CD14-positive monocyte (primary cell): ENCODE data around the gene CD28. TPM values are rescaled to one million over a fixed set of nuclear protein-coding genes. Genes with fewer than 3 reads are reported as not detected.

Experiments
- DNase-seq, 3 donors: peaks; one replicate each; pipeline ENCODE4 v3.0.0-alpha.2; 2011 to 2022
- H2AFZ ChIP-seq: 2 replicates; pipeline ENCODE4 v1.6.0; 2012; ENCODE audit warnings: mild to moderate bottlenecking, low read depth, low read length, inconsistent platforms; ENCODE audit not compliant: insufficient read depth, poor library complexity, severe bottlenecking
- H3K27ac ChIP-seq, 2 donors: 1 replicate in 1 of 2; 2 replicates in 1 of 2; pipeline ENCODE4 v1.5.1; 2012 to 2013; ENCODE audit warnings: low read length in 2 of 2, control low read depth in 1 of 2, inconsistent platforms in 1 of 2, low read depth in 1 of 2, mild to moderate bottlenecking in 1 of 2
- H3K27me3 ChIP-seq, 2 donors: one replicate each; pipeline versions ENCODE4 v1.6.0 to v1.6.1; 2011 to 2013; ENCODE audit warnings: low read length in 2 of 2; ENCODE audit not compliant: control insufficient read depth in 2 of 2, insufficient read depth in 2 of 2
- H3K36me3 ChIP-seq, 2 donors: replicated peaks in 1 of 2; 1 replicate in 1 of 2; 2 replicates in 1 of 2; pipeline versions ENCODE4 v1.5.1 to v1.6.1; 2012 to 2013; ENCODE audit warnings: low read length in 2 of 2, control low read depth in 1 of 2, inconsistent platforms in 1 of 2, mild to moderate bottlenecking in 1 of 2; ENCODE audit not compliant: insufficient read depth in 2 of 2, control insufficient read depth in 1 of 2
- H3K4me1 ChIP-seq, 2 donors: 1 replicate in 1 of 2; 2 replicates in 1 of 2; pipeline versions ENCODE4 v1.5.1 to v1.6.1; 2012 to 2013; ENCODE audit warnings: low read length in 2 of 2, control low read depth in 1 of 2, inconsistent platforms in 1 of 2, mild to moderate bottlenecking in 1 of 2, moderate library complexity in 1 of 2; ENCODE audit not compliant: insufficient read depth in 2 of 2, control insufficient read depth in 1 of 2
- H3K4me2 ChIP-seq: replicated peaks from 2 replicates; pipeline ENCODE3; 2012; ENCODE audit warnings: low read length, moderate library complexity, mild to moderate bottlenecking; ENCODE audit not compliant: poor library complexity, severe bottlenecking; ENCODE audit errors: extremely low read depth
- H3K4me3 ChIP-seq, 3 experiments: fragments of 200-600 bp in 1 of 3; sonication (generic) in 1 of 3; replicated peaks in 1 of 3; 1 replicate in 2 of 3; 2 replicates in 1 of 3; pipeline ENCODE4 v1.5.1; 2011 to 2013; ENCODE audit warnings: low read length in 3 of 3, mild to moderate bottlenecking in 3 of 3, control low read depth in 2 of 3, low read depth in 2 of 3, inconsistent platforms in 1 of 3, moderate library complexity in 1 of 3
- H3K79me2 ChIP-seq: 2 replicates; pipeline ENCODE4 v1.6.0; 2012; ENCODE audit warnings: mild to moderate bottlenecking, control low read depth, inconsistent platforms, low read length, moderate library complexity; ENCODE audit not compliant: insufficient read depth
- H3K9ac ChIP-seq: 2 replicates; pipeline ENCODE4 v1.6.0; 2017; ENCODE audit warnings: low read length, mild to moderate bottlenecking; ENCODE audit not compliant: insufficient read depth, poor library complexity, severe bottlenecking
- H3K9me3 ChIP-seq, 2 donors: replicated peaks in 1 of 2; 1 replicate in 1 of 2; 2 replicates in 1 of 2; pipeline versions ENCODE4 v1.5.1 to v1.6.1; 2012 to 2013; ENCODE audit warnings: low read length in 2 of 2, control low read depth in 1 of 2; ENCODE audit not compliant: control insufficient read depth in 1 of 2, insufficient read depth in 1 of 2
- H4K20me1 ChIP-seq: 2 replicates; pipeline ENCODE4 v1.6.0; 2012; ENCODE audit warnings: mild to moderate bottlenecking, low read length, control low read depth, moderate library complexity; ENCODE audit not compliant: insufficient read depth
- H3K27ac Mint-ChIP-seq, 7 donors: one replicate each; pipeline ENCODE4 v1.8.0; 2020; ENCODE audit warnings: mild to moderate bottlenecking in 7 of 7, mixed read lengths in 7 of 7, moderate library complexity in 6 of 7, inconsistent platforms in 2 of 7
- H3K27me3 Mint-ChIP-seq, 3 donors: one replicate each; pipeline ENCODE4 v1.8.0; 2021 to 2022; ENCODE audit warnings: low read depth in 3 of 3, mild to moderate bottlenecking in 3 of 3, mixed read lengths in 3 of 3, moderate library complexity in 3 of 3, inconsistent platforms in 1 of 3
- H3K36me3 Mint-ChIP-seq, 2 donors: one replicate each; pipeline ENCODE4 v1.8.0; 2020; ENCODE audit warnings: mixed read lengths in 2 of 2, inconsistent platforms in 1 of 2, mild to moderate bottlenecking in 1 of 2
- H3K4me1 Mint-ChIP-seq: one replicate; pipeline ENCODE4 v1.8.0; 2020; ENCODE audit warnings: mild to moderate bottlenecking, mixed read lengths
- H3K4me3 Mint-ChIP-seq, 2 donors: one replicate each; pipeline ENCODE4 v1.8.0; 2020; ENCODE audit warnings: mild to moderate bottlenecking in 2 of 2, mixed read lengths in 2 of 2, moderate library complexity in 1 of 2
- H3K9me3 Mint-ChIP-seq, 7 donors: one replicate each; pipeline ENCODE4 v1.8.0; 2020 to 2022; ENCODE audit warnings: mixed read lengths in 7 of 7, mild to moderate bottlenecking in 6 of 7, moderate library complexity in 6 of 7, inconsistent platforms in 2 of 7
- CTCF ChIP-seq: fragments of 200-600 bp; IDR thresholded peaks from one replicate; pipeline ENCODE4 v1.8.0; 2022; ENCODE audit warnings: antibody characterized with exemption, mild to moderate bottlenecking
- WGBS: methylation state at CpG from one replicate; pipeline ENCODE4 v1.1.5; 2013; ENCODE audit warnings: missing lambda C conversion rate; ENCODE audit not compliant: insufficient coverage; 5-methylcytosine and 5-hydroxymethylcytosine counted together
- intact Hi-C, 2 donors: fragments of 100-400 bp; cut with micrococcal nuclease; formaldehyde crosslinking; loops; one replicate each; pipeline versions ENCODE4 v1.15.0 to v1.15.1; 2023
- polyA plus RNA-seq, 3 donors: library from polyadenylated mRNA; depleted of rRNA in 1 of 3; unstranded in 2 of 3; stranded (reverse) in 1 of 3; fragments of 300-500 nt in 2 of 3; fragments of >200 nt in 1 of 3; fragmentation: Illumina TruSeq in 2 of 3; gene quantifications; 1 replicate in 2 of 3; 2 replicates in 1 of 3; pipeline ENCODE4 v1.2.3, GENCODE V29; 2012 to 2021

The CD28 gene
- polyA plus RNA-seq, 3 donors = 0.09 to 0.21 TPM; not detected in 1

- H3K27ac ChIP-seq = no peak overlapping the region
- H4K20me1 ChIP-seq = no peaks in the 10 kb centered on the region
- peaks cover 17 to 20% of the 10 kb centered on the region in 2 donors for H3K4me1 ChIP-seq
- no peaks in the 10 kb centered on the region for H3K36me3 ChIP-seq
- H3K9me3 Mint-ChIP-seq = peaks cover 0 to 6% (median 0%) of the 10 kb centered on the region in 7 donors
- H2AFZ ChIP-seq = no peak overlapping the region
- H3K27me3 ChIP-seq = no peaks in the 10 kb centered on the region
- WGBS = 92% methylated on average over 2 of the region's 7 CpGs
- intact Hi-C loops = no loop called here
- no peak overlapping the region for H3K4me2 ChIP-seq
- DNase-seq = no peak
- H3K9ac ChIP-seq = no peak overlapping the region
- no peak overlapping the region for H3K4me3 ChIP-seq
- no peaks in the 10 kb centered on the region for H3K36me3 Mint-ChIP-seq
- no peak for TF ChIP-seq CTCF
- no peaks in the 10 kb centered on the region for H3K79me2 ChIP-seq
- no peak overlapping the region for H3K27ac Mint-ChIP-seq
- no peaks in the 10 kb centered on the region for H3K9me3 ChIP-seq
- peaks cover 18% of the 10 kb centered on the region for H3K4me1 Mint-ChIP-seq
- H3K4me3 Mint-ChIP-seq = no peak overlapping the region
- peaks cover 0 to 6% (median 0%) of the 10 kb centered on the region in 3 donors for H3K27me3 Mint-ChIP-seq
Observed at GRCh38 chr2:203664029-203664755, 42.2 kb upstream of the CD28 start.

- H3K27ac ChIP-seq = no peak overlapping the region
- Mint-ChIP-seq H3K9me3 (peaks cover 0 to 8% (median 0%) of the 10 kb centered on the region in 7 donors), H3K4me3 (no peak overlapping the region), H3K27ac (no peak overlapping the region), H3K4me1 (peaks cover 2% of the 10 kb centered on the region), H3K36me3 (no peaks in the 10 kb centered on the region), H3K27me3 (peaks cover 0 to 6% (median 0%) of the 10 kb centered on the region in 3 donors)
- no peaks in the 10 kb centered on the region for H3K79me2 ChIP-seq
- TF ChIP-seq CTCF = no peak
- intact Hi-C loops = no loop called here
- WGBS = 92% methylated on average over 1 of the region's 2 CpGs
- H3K4me2 ChIP-seq = no peak overlapping the region
- no peaks in the 10 kb centered on the region for H3K4me1 ChIP-seq
- no peaks in the 10 kb centered on the region for H3K9me3 ChIP-seq
- H2AFZ ChIP-seq = no peak overlapping the region
- no peak overlapping the region for H3K9ac ChIP-seq
- H3K4me3 ChIP-seq = no peak overlapping the region
- no peaks in the 10 kb centered on the region for H4K20me1 ChIP-seq
- DNase-seq = no peak
- H3K27me3 ChIP-seq = no peaks in the 10 kb centered on the region
- H3K36me3 ChIP-seq = no peaks in the 10 kb centered on the region
Observed at GRCh38 chr2:203667838-203668237, 38.6 kb upstream of the CD28 start.
